Spinal cord (tissue), 10 donors: Measurements from ENCODE around the gene AIFM3. TPM values are rescaled to one million over a fixed set of nuclear protein-coding genes. Genes with fewer than 3 reads are reported as not detected.
"Not testable (repeated sequence)": the region's sequence is repeated elsewhere in the genome, so short reads cannot be mapped to it uniquely, and the experiment has no call there.

Experiments
- DNase-seq, 6 donors: peaks; one replicate each; pipeline versions ENCODE4 v3.0.0 to v3.0.0-alpha.2; 2013 to 2015; ENCODE audit warnings: low spot score in 6 of 6, low read depth in 4 of 6
- H3K27ac ChIP-seq: one replicate; pipeline ENCODE4 v1.5.1; 2013; ENCODE audit warnings: low read depth, low read length, control low read depth
- H3K27me3 ChIP-seq: one replicate; pipeline ENCODE4 v1.6.1; 2013; ENCODE audit warnings: low read length; ENCODE audit not compliant: control insufficient read depth, insufficient read depth
- H3K36me3 ChIP-seq: one replicate; pipeline ENCODE4 v1.6.1; 2013; ENCODE audit warnings: low read length; ENCODE audit not compliant: control insufficient read depth, insufficient read depth
- H3K4me1 ChIP-seq: one replicate; pipeline ENCODE4 v1.6.1; 2013; ENCODE audit warnings: low read length; ENCODE audit not compliant: control insufficient read depth, insufficient read depth
- H3K4me3 ChIP-seq: one replicate; pipeline ENCODE4 v1.5.1; 2013; ENCODE audit warnings: low read depth, low read length, control low read depth
- H3K9me3 ChIP-seq: one replicate; pipeline ENCODE4 v1.6.1; 2013; ENCODE audit warnings: low read length; ENCODE audit not compliant: control insufficient read depth, insufficient read depth
- WGBS: methylation state at CpG from one replicate; pipeline ENCODE4 v1.1.5; 2013; ENCODE audit warnings: missing lambda C conversion rate; ENCODE audit not compliant: insufficient coverage; 5-methylcytosine and 5-hydroxymethylcytosine counted together
- polyA plus RNA-seq, 2 donors: library from polyadenylated mRNA; unstranded; fragments of 120-200 nt; gene quantifications; one replicate each; pipeline ENCODE4 v1.2.1, GENCODE V29; 2013; ENCODE audit not compliant: insufficient read length in 2 of 2
- total RNA-seq, 2 donors: library from RNA; depleted of rRNA in 1 of 2; stranded (reverse); fragments of 120-200 nt in 1 of 2; fragments of >200 nt in 1 of 2; gene quantifications; one replicate each; pipeline versions ENCODE4 v1.2.3 to v1.2.4, GENCODE V29; 2013 to 2014
- donor health status: healthy.

AIFM3 gene
- total and polyA plus RNA-seq, 4 donors, result 29.4 to 147 (median 40.1) TPM

GRCh38 chr22:20930004-20930403 lies 37.1 kb upstream of the AIFM3 start:
- Histone ChIP-seq H3K27ac (no peak overlapping the region), H3K4me3 (no peak overlapping the region), H3K9me3 (no peaks in the 10 kb centered on the region), H3K27me3 (no peaks in the 10 kb centered on the region), H3K36me3 (peaks cover 8% of the 10 kb centered on the region), H3K4me1 (no peaks in the 10 kb centered on the region)
- no CpG with 5 or more reads among the region's 1 CpG for WGBS
- DNase-seq, result no peak

- H3K4me1 ChIP-seq, H3K27ac ChIP-seq, H3K27me3 ChIP-seq, H3K9me3 ChIP-seq, DNase-seq, H3K4me3 ChIP-seq: not testable (repeated sequence)
- peaks cover 12% of the 10 kb centered on the region for H3K36me3 ChIP-seq
- no CpG with 5 or more reads among the region's 12 CpGs for WGBS
Measured at GRCh38 chr22:20930435-20930834, 36.6 kb upstream of the AIFM3 start.

- no CpG with 5 or more reads among the region's 4 CpGs for WGBS
- H3K27ac ChIP-seq, result no peak overlapping the region
Measured at GRCh38 chr22:20931126-20931654, 35.9 kb upstream of the AIFM3 start.

DNA sequence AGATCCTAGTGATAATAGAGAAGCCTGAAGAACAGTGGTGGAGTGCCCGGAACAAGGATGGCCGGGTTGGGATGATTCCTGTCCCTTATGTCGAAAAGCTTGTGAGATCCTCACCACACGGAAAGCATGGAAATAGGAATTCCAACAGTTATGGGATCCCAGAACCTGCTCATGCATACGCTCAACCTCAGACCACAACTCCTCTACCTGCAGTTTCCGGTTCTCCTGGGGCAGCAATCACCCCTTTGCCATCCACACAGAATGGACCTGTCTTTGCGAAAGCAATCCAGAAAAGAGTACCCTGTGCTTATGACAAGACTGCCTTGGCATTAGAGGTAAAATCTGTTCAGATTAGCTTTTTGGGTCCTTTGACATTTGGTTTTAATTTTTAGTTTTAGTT lies 33.1 kb upstream of the AIFM3 start:
- H3K27me3 ChIP-seq, result no peaks in the 10 kb centered on the region
- H3K36me3 ChIP-seq, result peaks cover 28% of the 10 kb centered on the region
- H3K4me3 ChIP-seq, result no peak overlapping the region
- no peak for DNase-seq
- no peak overlapping the region for H3K27ac ChIP-seq
- WGBS, result 96% methylated on average over 4 of the region's 7 CpGs
- peaks cover 7% of the 10 kb centered on the region for H3K4me1 ChIP-seq
- no peaks in the 10 kb centered on the region for H3K9me3 ChIP-seq

More at GRCh38 chr22:20931126-20931654, 35.9 kb upstream of the AIFM3 start:
- H3K4me3 ChIP-seq, result no peak overlapping the region
- DNase-seq, result peak in 1 of 6 donors; percentile 12
- H3K36me3 ChIP-seq, result peaks cover 18% of the 10 kb centered on the region
- H3K27me3 ChIP-seq, result no peaks in the 10 kb centered on the region
- no peaks in the 10 kb centered on the region for H3K9me3 ChIP-seq
- no peaks in the 10 kb centered on the region for H3K4me1 ChIP-seq

- H3K4me1 ChIP-seq, H3K9me3 ChIP-seq, H3K27me3 ChIP-seq, H3K4me3 ChIP-seq, DNase-seq, H3K27ac ChIP-seq: not testable (repeated sequence)
- H3K36me3 ChIP-seq, result peaks cover 28% of the 10 kb centered on the region
- 96% methylated on average over 3 of the region's 9 CpGs for WGBS
Measured at GRCh38 chr22:20935049-20935448, 32.0 kb upstream of the AIFM3 start.

DNA sequence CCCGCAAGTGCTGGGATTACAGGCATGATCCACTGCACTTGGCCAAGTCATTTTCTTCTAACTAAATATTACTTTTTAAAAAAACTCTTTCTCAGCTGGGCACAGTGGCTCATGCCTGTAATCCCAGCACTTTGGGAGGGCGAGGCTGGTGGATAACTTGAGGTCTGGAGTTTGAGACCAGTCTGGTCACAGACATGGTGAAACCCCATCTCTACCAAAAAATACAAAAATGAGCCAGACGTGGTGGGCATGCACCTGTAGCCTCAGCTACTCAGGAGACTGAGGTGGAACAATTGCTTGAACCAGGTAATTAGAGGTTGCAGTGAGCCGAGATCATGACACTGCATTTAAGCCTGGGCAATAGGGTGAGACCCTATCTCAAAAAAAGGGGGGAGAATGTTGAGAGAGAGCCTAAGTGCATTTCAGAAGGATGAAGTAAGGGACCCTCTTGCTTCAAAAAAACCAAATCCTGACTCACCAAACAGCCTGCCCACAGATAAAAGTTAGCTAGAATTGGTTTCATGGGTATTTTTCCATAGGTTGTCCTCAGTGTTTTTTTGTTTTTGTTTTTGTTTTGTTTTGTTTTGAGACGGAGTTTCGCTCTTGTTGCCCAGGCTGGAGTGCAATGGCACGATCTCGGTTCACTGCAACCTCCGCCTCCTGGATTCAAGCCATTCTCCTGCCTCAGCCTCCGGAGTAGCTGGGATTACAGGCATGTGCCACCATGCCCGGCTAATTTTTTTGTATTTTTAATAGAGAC lies 31.1 kb upstream of the AIFM3 start:
- 96% methylated on average over 9 of the region's 11 CpGs for WGBS

GRCh38 chr22:20937031-20937793 lies 29.8 kb upstream of the AIFM3 start:
- H3K27me3 ChIP-seq, result no peaks in the 10 kb centered on the region
- peaks cover 28% of the 10 kb centered on the region for H3K36me3 ChIP-seq
- no peak overlapping the region for H3K4me3 ChIP-seq
- 92% methylated on average over 8 of the region's 12 CpGs for WGBS
- DNase-seq, result no peak
- H3K4me1 ChIP-seq, result peaks cover 10% of the 10 kb centered on the region
- no peak overlapping the region for H3K27ac ChIP-seq
- no peaks in the 10 kb centered on the region for H3K9me3 ChIP-seq

More for the DNA sequence above, 31.1 kb upstream of the AIFM3 start:
- not testable (repeated sequence) for H3K4me3 ChIP-seq, DNase-seq, H3K9me3 ChIP-seq, H3K4me1 ChIP-seq, H3K27ac ChIP-seq, H3K27me3 ChIP-seq
- H3K36me3 ChIP-seq, result peaks cover 28% of the 10 kb centered on the region

- Histone ChIP-seq H3K9me3 (no peaks in the 10 kb centered on the region), H3K27ac (no peak overlapping the region), H3K4me3 (no peak overlapping the region), H3K36me3 (peaks cover 28% of the 10 kb centered on the region), H3K27me3 (no peaks in the 10 kb centered on the region), H3K4me1 (peaks cover 10% of the 10 kb centered on the region)
- WGBS, result 50% methylated on average over 1 of the region's 8 CpGs
- DNase-seq, result peak in 1 of 6 donors; percentile 56
Measured at GRCh38 chr22:20937794-20938671, 29.0 kb upstream of the AIFM3 start.

DNA sequence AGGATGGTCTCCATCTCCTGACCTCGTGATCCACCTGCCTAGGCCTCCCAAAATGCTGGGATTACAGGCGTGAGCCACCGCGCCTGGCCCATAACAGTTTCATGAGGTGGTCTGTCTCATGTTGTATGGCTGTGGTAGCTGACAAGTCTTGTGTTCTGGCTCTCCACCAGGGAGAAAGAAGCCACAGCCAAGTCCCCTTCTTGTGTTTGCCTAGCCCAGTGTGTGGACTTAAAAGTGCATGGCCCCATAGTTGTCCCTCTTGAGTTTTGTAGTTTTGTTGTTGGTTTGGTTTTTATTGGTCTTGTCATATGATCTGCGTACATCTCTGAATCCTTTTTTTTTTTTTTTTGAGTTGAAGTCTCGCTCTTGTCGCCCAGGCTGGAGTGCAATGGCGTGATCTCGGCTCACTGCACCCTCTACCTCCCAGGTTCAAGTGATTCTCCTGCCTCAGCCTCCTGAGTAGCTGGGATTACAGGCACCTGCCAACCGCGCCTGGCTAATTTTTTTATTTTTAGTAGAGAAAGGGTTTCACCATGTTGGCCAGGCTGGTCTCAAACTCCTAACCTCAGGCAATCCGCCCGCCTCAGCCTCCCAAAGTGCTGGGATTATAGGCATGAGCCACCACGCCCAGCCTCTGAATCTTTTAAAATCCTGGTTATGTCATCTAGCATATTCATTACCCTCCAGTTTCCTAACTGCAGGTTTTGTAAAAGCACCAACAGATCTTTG lies 27.4 kb upstream of the AIFM3 start:
- not testable (repeated sequence) for H3K27me3 ChIP-seq, H3K9me3 ChIP-seq, H3K4me3 ChIP-seq, H3K4me1 ChIP-seq, H3K27ac ChIP-seq, DNase-seq
- H3K36me3 ChIP-seq, result peaks cover 24% of the 10 kb centered on the region
- WGBS, result 90% methylated on average over 5 of the region's 14 CpGs
